C4-2B (cell line): Measurements from ENCODE around the gene AGPAT3.

ENCODE experiments used
- ZFX ChIP-seq: fragments of 450-650 bp; IDR thresholded peaks from 2 replicates; pipeline ENCODE4 v1.6.1; 2017
- TF ChIP-seq, protein P1 (sequence below): fragments of 450-650 bp; conservative IDR thresholded peaks from 2 replicates; pipeline ENCODE4 v1.5.1; 2017; ENCODE audit warnings: mild to moderate bottlenecking

- TF ChIP-seq, protein P1, sequence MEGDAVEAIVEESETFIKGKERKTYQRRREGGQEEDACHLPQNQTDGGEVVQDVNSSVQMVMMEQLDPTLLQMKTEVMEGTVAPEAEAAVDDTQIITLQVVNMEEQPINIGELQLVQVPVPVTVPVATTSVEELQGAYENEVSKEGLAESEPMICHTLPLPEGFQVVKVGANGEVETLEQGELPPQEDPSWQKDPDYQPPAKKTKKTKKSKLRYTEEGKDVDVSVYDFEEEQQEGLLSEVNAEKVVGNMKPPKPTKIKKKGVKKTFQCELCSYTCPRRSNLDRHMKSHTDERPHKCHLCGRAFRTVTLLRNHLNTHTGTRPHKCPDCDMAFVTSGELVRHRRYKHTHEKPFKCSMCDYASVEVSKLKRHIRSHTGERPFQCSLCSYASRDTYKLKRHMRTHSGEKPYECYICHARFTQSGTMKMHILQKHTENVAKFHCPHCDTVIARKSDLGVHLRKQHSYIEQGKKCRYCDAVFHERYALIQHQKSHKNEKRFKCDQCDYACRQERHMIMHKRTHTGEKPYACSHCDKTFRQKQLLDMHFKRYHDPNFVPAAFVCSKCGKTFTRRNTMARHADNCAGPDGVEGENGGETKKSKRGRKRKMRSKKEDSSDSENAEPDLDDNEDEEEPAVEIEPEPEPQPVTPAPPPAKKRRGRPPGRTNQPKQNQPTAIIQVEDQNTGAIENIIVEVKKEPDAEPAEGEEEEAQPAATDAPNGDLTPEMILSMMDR: no peak
- no peak for TF ChIP-seq ZFX
Measured at GRCh38 chr21:43933199-43933598, 68.2 kb downstream of the AGPAT3 start.
